Karpas-422 (cell line): ENCODE measurements around the gene REEP1. TPM values are rescaled to one million over a fixed set of nuclear protein-coding genes. Genes with fewer than 3 reads are reported as not detected.

Experiments used
- DNase-seq: peaks from one replicate; pipeline ENCODE4 v3.0.0-alpha.2; 2015
- H2AFZ ChIP-seq: fragments of 200-600 bp; sonication (generic); 2 replicates; pipeline ENCODE4 v1.6.1; 2014; ENCODE audit warnings: antibody characterized with exemption, low read length, mixed read lengths
- H3K27ac ChIP-seq: fragments of 200-600 bp; sonication (generic); 2 replicates; pipeline ENCODE4 v1.5.1; 2014; ENCODE audit warnings: mild to moderate bottlenecking, low read length, moderate library complexity
- H3K27me3 ChIP-seq: fragments of 200-600 bp; sonication (generic); 2 replicates; pipeline ENCODE4 v1.6.1; 2014; ENCODE audit warnings: low read length, mixed read lengths
- H3K36me3 ChIP-seq: fragments of 200-600 bp; sonication (generic); 2 replicates; pipeline ENCODE4 v1.6.1; 2014; ENCODE audit warnings: low read length, mixed read lengths; ENCODE audit not compliant: insufficient read depth
- H3K4me1 ChIP-seq: fragments of 200-600 bp; sonication (generic); 2 replicates; pipeline ENCODE4 v1.6.1; 2014; ENCODE audit warnings: mild to moderate bottlenecking, low read length, mixed read lengths
- H3K4me2 ChIP-seq: fragments of 200-600 bp; sonication (generic); 2 replicates; pipeline ENCODE4 v1.6.1; 2014; ENCODE audit warnings: low read length, low read depth, mild to moderate bottlenecking; ENCODE audit not compliant: poor library complexity, severe bottlenecking
- H3K4me3 ChIP-seq: fragments of 200-600 bp; sonication (generic); 2 replicates; pipeline ENCODE4 v1.5.1; 2014; ENCODE audit warnings: mild to moderate bottlenecking, antibody characterized with exemption, low read length, mixed read lengths
- H3K79me2 ChIP-seq: fragments of 200-600 bp; sonication (generic); 2 replicates; pipeline ENCODE4 v1.6.1; 2014; ENCODE audit warnings: mild to moderate bottlenecking, low read length, mixed read lengths
- H3K9ac ChIP-seq: fragments of 200-600 bp; sonication (generic); 2 replicates; pipeline ENCODE4 v1.6.0; 2014; ENCODE audit warnings: low read length
- H3K9me2 ChIP-seq: fragments of 200-600 bp; sonication (generic), shearing (Covaris generic); replicated peaks from 2 replicates; pipeline ENCODE4 v1.6.0; 2014; ENCODE audit warnings: mild to moderate bottlenecking, low read length, moderate library complexity; ENCODE audit not compliant: insufficient read depth
- H3K9me3 ChIP-seq: fragments of 300-700, 200-600 bp; sonication (generic); 2 replicates; pipeline ENCODE4 v1.6.1; 2014; ENCODE audit warnings: low read length, mixed read lengths
- H4K20me1 ChIP-seq: fragments of 200-600 bp; sonication (generic); 2 replicates; pipeline ENCODE4 v1.6.1; 2014; ENCODE audit warnings: mild to moderate bottlenecking, antibody characterized with exemption, low read length, low read depth; ENCODE audit not compliant: insufficient read depth
- total RNA-seq: library from RNA; depleted of rRNA; stranded (reverse); fragments of >200 nt; shearing (Covaris generic); gene quantifications from 2 replicates; pipeline ENCODE4 v1.2.3, GENCODE V29; 2014; ENCODE audit warnings: low replicate concordance

The REEP1 gene
- total RNA-seq, 1 experiment from 2014 or later, result 0.22 TPM

DNA sequence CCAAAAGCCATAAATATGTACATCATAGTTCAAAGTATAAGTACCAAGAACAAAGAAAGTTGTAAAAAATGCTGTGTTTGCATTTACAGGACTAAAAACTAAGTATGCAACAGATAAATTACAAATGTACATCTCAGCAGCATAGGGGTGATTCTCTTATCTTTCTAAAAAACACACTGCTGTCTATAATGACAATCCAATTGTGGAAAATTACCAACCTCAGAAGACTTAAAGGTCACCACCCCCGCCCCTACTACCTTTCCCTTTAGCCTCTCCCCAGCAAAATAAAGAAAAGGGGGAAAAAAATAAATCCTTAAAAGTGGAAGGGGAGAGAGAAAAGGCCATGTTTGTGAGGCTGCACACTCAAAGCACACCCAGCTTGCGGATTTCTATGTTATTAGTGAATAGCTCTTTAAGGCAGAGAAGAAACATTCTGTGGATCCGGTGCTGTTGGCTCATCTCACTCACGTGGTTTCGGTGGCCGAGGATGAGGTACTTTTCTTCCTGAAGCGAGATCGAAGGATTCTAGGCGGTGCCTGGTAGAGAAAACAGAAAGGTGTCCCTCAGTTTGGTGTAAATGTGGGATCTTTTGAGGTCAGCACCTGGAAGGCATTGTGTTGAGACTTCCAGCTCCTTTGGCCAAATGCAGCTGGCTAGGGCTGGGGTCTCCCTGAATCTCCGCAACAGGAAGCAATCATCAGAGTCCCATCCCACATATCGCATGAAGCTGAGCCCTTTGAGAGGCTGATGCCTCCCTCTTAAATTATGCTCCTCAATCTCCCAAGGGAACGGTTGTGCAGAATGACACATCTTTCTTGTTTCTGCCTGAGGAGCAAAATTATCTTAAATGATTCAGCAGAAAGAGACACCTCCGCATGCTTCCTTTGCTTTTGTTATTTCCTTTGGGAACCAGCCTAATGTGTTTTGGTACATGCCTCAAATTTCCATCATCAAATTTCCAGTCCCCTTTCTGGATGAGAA is 120.6 kb downstream of the REEP1 start:
- peaks cover 20% of the 10 kb centered on the region for H3K36me3 ChIP-seq
- H4K20me1 ChIP-seq, result 0 out of 2 replicates have a peak, but pooled peaks cover 7% of the 10 kb centered on the region
- H3K4me2 ChIP-seq, result no peak overlapping the region
- no peaks in the 10 kb centered on the region for H3K9me2 ChIP-seq
- no peak for DNase-seq
- H2AFZ ChIP-seq, result no peak overlapping the region
- no peak overlapping the region for H3K27ac ChIP-seq
- H3K79me2 ChIP-seq, result no peaks in the 10 kb centered on the region
- no peak overlapping the region for H3K4me3 ChIP-seq
- H3K4me1 ChIP-seq, result no peaks in the 10 kb centered on the region
- no peaks in the 10 kb centered on the region for H3K9me3 ChIP-seq
- H3K27me3 ChIP-seq, result no peaks in the 10 kb centered on the region
- H3K9ac ChIP-seq, result no peak overlapping the region

DNA sequence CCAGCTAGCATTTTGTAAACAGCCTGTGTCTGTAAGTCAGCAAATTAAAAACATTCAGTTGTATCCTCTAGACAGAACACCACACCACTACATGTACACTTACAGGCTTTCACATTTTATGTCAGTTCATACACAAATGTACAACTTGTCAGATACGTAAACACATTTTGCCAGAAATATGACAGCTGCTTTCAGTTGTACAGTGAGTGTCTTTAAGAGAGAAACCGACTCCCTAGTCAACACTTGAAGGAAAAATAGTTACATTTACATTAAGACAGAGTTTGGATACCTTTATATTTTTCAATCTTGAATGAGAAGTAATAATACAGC is 123.0 kb downstream of the REEP1 start:
- peaks cover 41% of the 10 kb centered on the region for H3K36me3 ChIP-seq
- H3K4me1 ChIP-seq, result peaks cover 17% of the 10 kb centered on the region
- H3K79me2 ChIP-seq, result no peaks in the 10 kb centered on the region
- no peaks in the 10 kb centered on the region for H3K9me2 ChIP-seq
- DNase-seq, result no peak
- H3K27ac ChIP-seq, result no peak overlapping the region
- 0 out of 2 replicates have a peak, but pooled peaks cover 7% of the 10 kb centered on the region for H4K20me1 ChIP-seq
- H3K9me3 ChIP-seq, result no peaks in the 10 kb centered on the region
- no peak overlapping the region for H3K4me2 ChIP-seq
- H2AFZ ChIP-seq, result no peak overlapping the region
- H3K27me3 ChIP-seq, result no peaks in the 10 kb centered on the region
- no peak overlapping the region for H3K4me3 ChIP-seq
- no peak overlapping the region for H3K9ac ChIP-seq

DNA sequence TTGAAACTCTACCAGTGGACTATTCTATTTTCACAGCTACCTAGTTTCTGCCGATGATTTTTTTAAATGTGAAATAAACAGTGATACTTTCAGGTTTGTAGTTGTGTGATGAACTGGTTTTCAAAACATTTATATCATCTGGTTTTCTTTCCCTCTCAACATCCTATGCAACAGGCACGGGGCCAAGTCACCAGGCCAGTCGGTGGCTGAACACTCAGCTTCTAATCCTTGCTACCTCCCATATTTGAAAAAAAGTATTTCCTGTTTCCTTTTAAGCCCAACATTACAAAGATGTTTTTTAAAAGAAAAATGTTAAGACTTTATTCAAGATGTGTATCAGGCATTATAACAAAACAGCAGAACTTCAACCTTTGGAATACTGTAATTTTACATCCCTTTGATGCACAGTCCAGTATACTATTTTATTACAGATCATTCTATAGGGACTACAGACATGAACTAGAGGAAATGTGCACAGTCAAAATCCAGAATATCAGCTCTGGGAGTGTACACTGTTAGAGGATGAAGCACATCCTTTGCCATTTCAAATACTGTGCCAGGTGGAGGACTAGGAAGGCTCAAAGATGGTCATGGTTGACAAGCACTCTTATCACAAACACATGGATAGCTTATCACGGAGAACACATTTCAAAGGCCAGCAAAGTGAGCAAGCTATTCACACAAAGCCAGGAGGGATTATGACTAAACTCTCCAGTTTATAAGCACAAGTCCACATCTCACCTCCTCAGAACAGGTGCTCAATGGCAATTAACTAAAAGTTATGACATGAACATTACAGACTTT is 123.5 kb downstream of the REEP1 start:
- no peaks in the 10 kb centered on the region for H3K9me2 ChIP-seq
- H3K27ac ChIP-seq, result no peak overlapping the region
- no peaks in the 10 kb centered on the region for H3K79me2 ChIP-seq
- H3K4me3 ChIP-seq, result no peak overlapping the region
- no peaks in the 10 kb centered on the region for H3K9me3 ChIP-seq
- peaks cover 17% of the 10 kb centered on the region for H3K4me1 ChIP-seq
- no peak overlapping the region for H3K9ac ChIP-seq
- H4K20me1 ChIP-seq, result 0 out of 2 replicates have a peak, but pooled peaks cover 7% of the 10 kb centered on the region
- H2AFZ ChIP-seq, result no peak overlapping the region
- peaks cover 47% of the 10 kb centered on the region for H3K36me3 ChIP-seq
- DNase-seq, result no peak
- H3K4me2 ChIP-seq, result no peak overlapping the region
- no peaks in the 10 kb centered on the region for H3K27me3 ChIP-seq

DNA sequence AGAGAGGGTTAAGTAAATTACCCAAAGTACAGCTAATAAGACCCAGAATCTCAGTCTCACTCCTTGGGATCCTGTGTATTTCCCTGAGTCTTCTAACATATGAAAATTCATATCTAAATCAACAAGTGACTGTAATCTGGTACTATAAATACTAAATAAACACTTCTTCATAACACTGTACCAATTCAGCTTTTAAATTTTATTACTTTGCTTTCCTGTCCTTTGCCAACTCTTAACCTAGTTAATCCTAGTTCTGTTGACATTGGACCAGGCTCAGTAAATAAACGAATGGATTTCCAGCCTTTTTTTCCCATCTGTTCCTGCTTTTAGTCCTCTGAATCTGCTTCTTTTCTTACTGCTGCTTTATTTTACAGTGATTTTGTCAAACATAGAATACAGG is 124.4 kb downstream of the REEP1 start:
- 0 out of 2 replicates have a peak, but pooled peaks cover 7% of the 10 kb centered on the region for H4K20me1 ChIP-seq
- no peak overlapping the region for H3K27ac ChIP-seq
- H3K9ac ChIP-seq, result no peak overlapping the region
- DNase-seq, result no peak
- peaks cover 17% of the 10 kb centered on the region for H3K4me1 ChIP-seq
- no peak overlapping the region for H3K4me2 ChIP-seq
- H2AFZ ChIP-seq, result no peak overlapping the region
- no peaks in the 10 kb centered on the region for H3K79me2 ChIP-seq
- H3K4me3 ChIP-seq, result no peak overlapping the region
- H3K9me3 ChIP-seq, result no peaks in the 10 kb centered on the region
- no peaks in the 10 kb centered on the region for H3K9me2 ChIP-seq
- peaks cover 51% of the 10 kb centered on the region for H3K36me3 ChIP-seq
- H3K27me3 ChIP-seq, result no peaks in the 10 kb centered on the region

DNA sequence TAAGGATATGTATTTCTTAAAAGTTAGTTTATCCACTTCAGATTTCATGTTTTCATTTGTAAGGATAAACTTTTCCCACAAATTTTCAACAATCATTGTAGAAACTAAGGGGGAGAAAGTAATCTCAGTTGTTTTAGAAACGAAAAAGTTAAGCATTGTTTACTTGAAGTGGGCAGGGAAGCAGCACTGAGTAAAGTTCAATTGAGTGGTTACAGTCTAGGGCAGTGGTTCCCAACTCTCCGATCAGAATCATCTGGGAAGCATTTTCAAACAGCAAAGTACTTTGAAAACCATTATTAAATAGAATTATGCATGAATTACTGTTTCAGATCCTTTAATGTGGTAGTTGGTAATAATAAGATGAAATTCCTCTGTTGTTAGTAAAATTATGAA is 125.6 kb downstream of the REEP1 start:
- no peak overlapping the region for H3K4me2 ChIP-seq
- peaks cover 56% of the 10 kb centered on the region for H3K36me3 ChIP-seq
- 0 out of 2 replicates have a peak, but pooled peaks cover 7% of the 10 kb centered on the region for H4K20me1 ChIP-seq
- H2AFZ ChIP-seq, result no peak overlapping the region
- H3K27me3 ChIP-seq, result no peaks in the 10 kb centered on the region
- no peak for DNase-seq
- no peak overlapping the region for H3K27ac ChIP-seq
- no peak overlapping the region for H3K4me3 ChIP-seq
- no peak overlapping the region for H3K9ac ChIP-seq
- no peaks in the 10 kb centered on the region for H3K9me2 ChIP-seq
- peaks cover 17% of the 10 kb centered on the region for H3K4me1 ChIP-seq
- H3K79me2 ChIP-seq, result no peaks in the 10 kb centered on the region
- no peaks in the 10 kb centered on the region for H3K9me3 ChIP-seq

DNA sequence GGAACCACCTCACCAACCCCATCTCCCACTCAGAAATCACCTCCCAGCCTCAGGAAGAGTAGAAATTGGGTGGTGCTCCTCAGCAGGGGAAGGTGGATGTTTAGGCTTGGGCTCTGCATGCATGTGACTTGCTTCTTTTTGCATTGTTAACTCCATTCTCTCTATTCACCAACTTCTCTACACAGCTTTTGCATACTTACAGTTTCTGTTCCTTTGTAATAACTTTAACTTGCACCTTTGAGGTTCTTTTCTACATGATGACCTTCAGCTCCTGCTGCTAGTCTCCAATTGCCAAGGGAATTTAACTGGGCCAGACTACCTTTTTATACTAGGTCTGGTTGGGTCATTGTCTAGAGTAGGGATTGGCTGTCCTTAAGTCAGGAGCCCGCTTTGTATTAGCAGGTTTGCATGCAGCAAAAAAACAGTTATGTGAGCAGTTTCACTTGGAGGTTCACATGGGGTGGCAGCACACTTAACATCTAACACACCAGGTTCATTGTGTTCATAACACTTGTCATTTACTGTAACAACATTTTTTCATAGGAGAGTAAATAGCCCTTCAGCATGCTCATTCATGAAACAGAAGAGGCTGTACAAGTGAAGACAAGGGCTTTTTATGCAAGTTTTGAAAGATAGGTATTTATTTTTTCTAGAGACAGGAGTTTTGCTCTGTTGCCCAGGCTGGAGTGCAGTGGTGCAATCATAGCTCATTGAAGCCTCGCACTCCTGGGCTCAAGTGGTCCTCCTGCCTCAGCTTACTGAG is 126.2 kb downstream of the REEP1 start:
- no peaks in the 10 kb centered on the region for H3K9me2 ChIP-seq
- peaks cover 17% of the 10 kb centered on the region for H3K4me1 ChIP-seq
- peak overlapping the region; percentile 31; the same call in 1 of the 2 replicates for H3K27ac ChIP-seq
- H3K27me3 ChIP-seq, result no peaks in the 10 kb centered on the region
- H3K4me3 ChIP-seq, result no peak overlapping the region
- H3K36me3 ChIP-seq, result peaks cover 62% of the 10 kb centered on the region
- H3K4me2 ChIP-seq, result no peak overlapping the region
- DNase-seq, result peak; percentile 46
- H2AFZ ChIP-seq, result no peak overlapping the region
- H3K79me2 ChIP-seq, result no peaks in the 10 kb centered on the region; the same call in 1 of the 2 replicates
- no peak overlapping the region for H3K9ac ChIP-seq
- no peaks in the 10 kb centered on the region for H3K9me3 ChIP-seq
- H4K20me1 ChIP-seq, result 0 out of 2 replicates have a peak, but pooled peaks cover 7% of the 10 kb centered on the region

DNA sequence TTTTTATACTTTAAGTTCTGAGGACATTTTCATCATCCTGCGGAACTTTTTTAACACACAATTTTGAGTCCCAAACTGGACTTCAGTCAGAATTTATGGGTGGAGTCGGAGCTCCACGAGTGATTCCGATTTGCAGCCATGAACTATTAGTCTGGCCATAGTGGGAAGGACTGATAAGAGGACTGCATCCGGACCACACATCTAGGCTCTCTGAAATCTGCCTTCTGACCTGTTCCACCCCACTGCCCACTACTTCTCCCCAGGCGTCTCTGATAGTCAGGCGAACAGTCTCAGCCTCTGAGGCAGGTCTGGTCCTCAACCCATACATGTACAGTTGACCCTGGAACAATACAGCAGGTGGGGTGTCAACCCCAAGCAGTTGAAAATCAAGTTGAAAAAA is 133.0 kb downstream of the REEP1 start:
- no peak overlapping the region for H3K4me2 ChIP-seq

More for the DNA sequence above, 133.0 kb downstream of the REEP1 start:
- Histone ChIP-seq H3K27ac (no peak overlapping the region), H3K4me1 (peaks cover 28% of the 10 kb centered on the region), H3K9ac (no peak overlapping the region), H3K4me3 (no peak overlapping the region), H3K79me2 (peaks cover 62% of the 10 kb centered on the region), H3K9me3 (no peaks in the 10 kb centered on the region), H3K36me3 (peaks cover 35% of the 10 kb centered on the region; the same call in 1 of the 2 replicates), H3K27me3 (no peaks in the 10 kb centered on the region), H2AFZ (no peak overlapping the region), H3K9me2 (no peaks in the 10 kb centered on the region), H4K20me1 (no peaks in the 10 kb centered on the region)
- DNase-seq, result no peak
